MM.1S (cell line): ENCODE results near the gene BCO2.

Source experiments
- CTCF ChIP-seq: fragments of 300-600 bp; sonication (generic); IDR thresholded peaks from 2 replicates; pipeline ENCODE4 v1.5.1; 2016; ENCODE audit warnings: antibody characterized with exemption, low read length, mixed read lengths
- EZH2 ChIP-seq: fragments of 300-600 bp; sonication (generic); optimal IDR thresholded peaks from 2 replicates; pipeline ENCODE3; 2017; ENCODE audit warnings: low read depth, mild to moderate bottlenecking, antibody characterized with exemption, low read length, mixed read lengths

GRCh38 chr11:112173152-112173551 lies 2.2 kb upstream of the BCO2 start:
- TF ChIP-seq CTCF (no peak), EZH2 (no peak)
